ENCODE results near the gene ISYNA1. TPM values are rescaled to one million over a fixed set of nuclear protein-coding genes. Genes with fewer than 3 reads are reported as not detected.

Gene ISYNA1
- total and polyA plus RNA-seq, 4 donors, result 42.1 to 535 (median 71.3) TPM

DNA sequence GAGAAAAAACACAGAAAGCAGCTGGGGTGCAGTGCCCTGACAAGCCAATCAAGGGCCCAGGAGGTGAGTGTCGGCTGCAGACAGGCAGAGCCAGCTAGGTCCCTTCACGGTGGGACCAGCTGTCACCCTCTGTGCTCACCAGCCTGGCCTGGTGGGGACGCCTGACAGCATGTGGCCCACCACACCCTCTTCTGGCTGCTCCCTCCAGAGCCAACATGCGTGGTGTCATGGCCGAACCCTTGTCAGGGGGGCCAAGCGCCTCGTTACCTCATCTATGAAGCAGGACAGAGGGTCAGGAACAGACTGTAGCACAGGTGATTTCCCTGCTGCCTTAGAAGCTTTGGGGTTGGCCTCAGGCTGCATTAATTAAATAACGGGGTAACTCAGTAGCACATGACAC, 40.0 kb upstream of the ISYNA1 start:
- no peaks in the 10 kb centered on the region for H3K36me3 ChIP-seq (ENCODE audit: control insufficient read depth in 1 of 2, insufficient read depth in 2 of 2, low read length in 1 of 2)
- 88 to 89% methylated on average over 8 of the region's 8 CpGs for WGBS, 2 donors
- H3K27ac ChIP-seq (ENCODE audit: low read depth in 1 of 2, low read length in 2 of 2), result no peak overlapping the region
- no peaks in the 10 kb centered on the region for H3K4me1 ChIP-seq (ENCODE audit: control insufficient read depth in 1 of 2, insufficient read depth in 2 of 2, low read length in 2 of 2)
- DNase-seq, result no peak
- no peak for ATAC-seq (ENCODE audit: low FRiP score)
- no peaks in the 10 kb centered on the region for H3K9me3 ChIP-seq (ENCODE audit: control insufficient read depth, low read length)
- H3K4me3 ChIP-seq (ENCODE audit: low read length in 2 of 2), result no peak overlapping the region
- intact Hi-C loops (cut with DNase I), result loop anchor here in 1 of 2 donors (10.0 kb wide), 1 partner anchor 97 kb away; the partner anchor contains the start of gene UBA52
- no peaks in the 10 kb centered on the region for H3K27me3 ChIP-seq (ENCODE audit: control insufficient read depth in 1 of 2, insufficient read depth in 2 of 2, low read length in 1 of 2)

DNA sequence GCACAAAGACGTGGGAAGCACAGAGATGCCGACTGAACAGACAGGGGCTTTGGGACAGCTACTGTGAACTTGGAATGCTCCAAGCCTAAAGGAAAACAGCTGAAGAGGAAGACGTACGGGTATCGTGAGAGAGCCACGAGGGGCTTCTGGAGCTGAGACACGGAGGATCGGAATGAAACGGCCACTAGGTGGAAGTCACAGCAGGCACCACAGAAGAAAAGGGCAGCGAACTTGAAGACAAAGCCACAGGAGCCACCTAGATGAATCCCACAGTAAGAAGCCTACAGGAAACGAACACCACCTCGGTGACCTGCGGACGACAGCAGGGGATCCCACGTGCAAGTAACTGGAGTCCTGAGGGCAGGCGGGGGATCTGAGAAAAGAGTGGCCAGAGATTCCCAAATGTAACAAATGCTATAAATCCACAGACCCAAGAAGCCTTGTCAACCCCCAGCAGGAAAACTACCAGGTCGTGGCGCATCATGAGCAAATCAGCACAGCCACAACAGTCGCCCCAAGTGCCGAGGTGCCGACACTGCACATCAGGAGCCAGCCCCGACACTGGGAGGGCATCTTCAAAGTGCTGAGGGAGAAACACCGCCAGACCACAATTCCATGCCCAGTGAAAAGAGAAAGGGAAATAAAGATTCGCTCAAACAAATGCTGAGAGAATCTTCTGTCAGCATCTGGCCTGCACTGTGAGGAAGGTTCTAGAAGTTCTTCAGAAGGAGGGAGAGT, 39.3 kb upstream of the ISYNA1 start:
- H3K4me1 ChIP-seq (ENCODE audit: control insufficient read depth in 1 of 2, insufficient read depth in 2 of 2, low read length in 2 of 2), result no peaks in the 10 kb centered on the region
- peak in 1 of 2 donors; percentile 62 for DNase-seq
- intact Hi-C loops (cut with DNase I), result loop anchor here in 1 of 2 donors (10.0 kb wide), 1 partner anchor 98 kb away; the partner anchor contains the start of gene UBA52

DNA sequence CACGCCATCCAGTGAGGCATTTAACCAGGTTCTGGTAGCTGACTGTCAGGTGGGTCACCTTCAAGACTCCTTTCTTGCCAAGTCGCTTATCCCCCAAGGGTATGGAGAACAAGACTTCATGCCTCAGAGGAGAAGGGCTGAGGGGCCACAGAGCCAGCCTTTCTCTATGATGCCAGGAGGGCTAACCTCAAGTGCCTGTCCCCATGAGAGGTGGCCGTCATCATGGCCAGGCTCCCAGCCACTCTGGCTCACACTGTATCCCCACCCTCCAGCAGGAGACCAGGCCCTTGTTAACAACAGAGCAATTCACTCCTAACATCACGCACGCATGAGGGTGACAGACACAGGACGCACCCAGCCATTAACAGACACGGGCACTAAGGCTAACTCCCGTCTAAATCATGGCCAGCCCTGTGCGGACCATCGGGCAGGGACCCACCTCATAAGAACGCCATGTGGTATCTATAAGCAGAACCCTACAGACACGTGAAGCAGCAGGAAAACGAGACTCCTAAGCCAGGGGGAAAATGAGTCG, 38.6 kb upstream of the ISYNA1 start:
- Histone ChIP-seq H3K27ac (ENCODE audit: low read depth in 1 of 2, low read length in 2 of 2) (no peak overlapping the region), H3K9me3 (ENCODE audit: control insufficient read depth, low read length) (no peaks in the 10 kb centered on the region), H3K4me1 (ENCODE audit: control insufficient read depth in 1 of 2, insufficient read depth in 2 of 2, low read length in 2 of 2) (no peaks in the 10 kb centered on the region), H3K4me3 (ENCODE audit: low read length in 2 of 2) (no peak overlapping the region), H3K36me3 (ENCODE audit: control insufficient read depth in 1 of 2, insufficient read depth in 2 of 2, low read length in 1 of 2) (no peaks in the 10 kb centered on the region), H3K27me3 (ENCODE audit: control insufficient read depth in 1 of 2, insufficient read depth in 2 of 2, low read length in 1 of 2) (no peaks in the 10 kb centered on the region)
- intact Hi-C loops (cut with DNase I), result loop anchor here in 1 of 2 donors (10.0 kb wide), 1 partner anchor 98 kb away; the partner anchor contains the start of gene UBA52
- ATAC-seq (ENCODE audit: low FRiP score) (no peak), DNase-seq (no peak)
- WGBS, 2 donors, result 86 to 87% methylated on average over 14 of the region's 14 CpGs

More for the DNA sequence above, 39.3 kb upstream of the ISYNA1 start:
- WGBS, 2 donors, result 83 to 84% methylated on average over 24 of the region's 24 CpGs
- Histone ChIP-seq H3K36me3 (ENCODE audit: control insufficient read depth in 1 of 2, insufficient read depth in 2 of 2, low read length in 1 of 2) (no peaks in the 10 kb centered on the region), H3K4me3 (ENCODE audit: low read length in 2 of 2) (no peak overlapping the region), H3K9me3 (ENCODE audit: control insufficient read depth, low read length) (no peaks in the 10 kb centered on the region), H3K27me3 (ENCODE audit: control insufficient read depth in 1 of 2, insufficient read depth in 2 of 2, low read length in 1 of 2) (no peaks in the 10 kb centered on the region), H3K27ac (ENCODE audit: low read depth in 1 of 2, low read length in 2 of 2) (no peak overlapping the region)
- no peak for ATAC-seq (ENCODE audit: low FRiP score)

DNA sequence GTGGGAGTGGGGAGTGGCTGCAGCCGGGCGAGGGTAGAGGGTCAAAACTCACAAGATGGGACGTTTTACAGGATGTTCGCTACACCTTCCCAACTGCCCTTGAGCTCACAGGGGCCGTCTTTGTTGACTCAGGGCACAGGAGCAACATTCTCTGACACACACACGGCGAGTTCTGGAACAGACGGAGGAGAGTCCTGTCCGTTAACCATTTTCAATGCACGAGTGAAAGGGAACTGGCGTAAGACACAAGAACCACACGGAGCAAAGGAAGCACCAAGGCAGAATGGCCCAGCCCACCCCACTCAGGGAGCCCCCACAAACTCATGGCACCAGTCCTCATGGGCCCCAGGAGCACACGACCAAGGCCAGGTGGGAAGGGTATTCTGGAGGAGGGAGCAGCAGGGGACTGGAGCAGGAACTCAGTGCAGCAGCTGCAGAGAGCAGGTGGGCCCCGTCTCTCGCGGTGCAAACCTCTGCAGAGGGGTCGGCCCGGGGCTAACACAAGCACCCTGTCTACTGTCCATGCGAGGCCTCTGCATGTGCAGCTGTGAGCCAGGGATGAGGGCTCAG, 37.9 kb upstream of the ISYNA1 start:
- WGBS, 2 donors, result 72 to 80% methylated on average over 19 of the region's 19 CpGs
- intact Hi-C loops (cut with DNase I), result loop anchor here in 1 of 2 donors (10.0 kb wide), 1 partner anchor 99 kb away; the partner anchor contains the start of gene UBA52
- H3K36me3 ChIP-seq (ENCODE audit: control insufficient read depth in 1 of 2, insufficient read depth in 2 of 2, low read length in 1 of 2), result no peaks in the 10 kb centered on the region
- H3K4me3 ChIP-seq (ENCODE audit: low read length in 2 of 2), result no peak overlapping the region
- no peaks in the 10 kb centered on the region for H3K9me3 ChIP-seq (ENCODE audit: control insufficient read depth, low read length)
- H3K27me3 ChIP-seq (ENCODE audit: control insufficient read depth in 1 of 2, insufficient read depth in 2 of 2, low read length in 1 of 2), result no peaks in the 10 kb centered on the region
- H3K27ac ChIP-seq (ENCODE audit: low read depth in 1 of 2, low read length in 2 of 2), result no peak overlapping the region
- ATAC-seq (ENCODE audit: low FRiP score) (no peak), DNase-seq (no peak)
- no peaks in the 10 kb centered on the region for H3K4me1 ChIP-seq (ENCODE audit: control insufficient read depth in 1 of 2, insufficient read depth in 2 of 2, low read length in 2 of 2)

- H3K4me3 ChIP-seq (ENCODE audit: low read length in 2 of 2), result no peak overlapping the region
- WGBS, 2 donors, result 73 to 77% methylated on average over 5 of the region's 5 CpGs
- no peaks in the 10 kb centered on the region for H3K9me3 ChIP-seq (ENCODE audit: control insufficient read depth, low read length)
- no peaks in the 10 kb centered on the region for H3K4me1 ChIP-seq (ENCODE audit: control insufficient read depth in 1 of 2, insufficient read depth in 2 of 2, low read length in 2 of 2)
- H3K36me3 ChIP-seq (ENCODE audit: control insufficient read depth in 1 of 2, insufficient read depth in 2 of 2, low read length in 1 of 2), result no peaks in the 10 kb centered on the region
- intact Hi-C loops (cut with DNase I), result loop anchor here in 1 of 2 donors (10.0 kb wide), 1 partner anchor 100 kb away; the partner anchor contains the start of gene UBA52
- no peaks in the 10 kb centered on the region for H3K27me3 ChIP-seq (ENCODE audit: control insufficient read depth in 1 of 2, insufficient read depth in 2 of 2, low read length in 1 of 2)
- ATAC-seq (ENCODE audit: low FRiP score), result no peak
- DNase-seq, result no peak
- no peak overlapping the region for H3K27ac ChIP-seq (ENCODE audit: low read depth in 1 of 2, low read length in 2 of 2)
Measured at GRCh38 chr19:18475004-18475453, 37.1 kb upstream of the ISYNA1 start.

- Histone ChIP-seq H3K27ac (ENCODE audit: low read depth in 1 of 2, low read length in 2 of 2) (no peak overlapping the region), H3K36me3 (ENCODE audit: control insufficient read depth in 1 of 2, insufficient read depth in 2 of 2, low read length in 1 of 2) (no peaks in the 10 kb centered on the region), H3K4me3 (ENCODE audit: low read length in 2 of 2) (no peak overlapping the region), H3K4me1 (ENCODE audit: control insufficient read depth in 1 of 2, insufficient read depth in 2 of 2, low read length in 2 of 2) (no peaks in the 10 kb centered on the region), H3K27me3 (ENCODE audit: control insufficient read depth in 1 of 2, insufficient read depth in 2 of 2, low read length in 1 of 2) (no peaks in the 10 kb centered on the region), H3K9me3 (ENCODE audit: control insufficient read depth, low read length) (no peaks in the 10 kb centered on the region)
- no peak for ATAC-seq (ENCODE audit: low FRiP score)
- 91 to 93% methylated on average over 13 of the region's 13 CpGs for WGBS, 2 donors
- DNase-seq, result no peak
- intact Hi-C loops (cut with DNase I), result loop anchor here in 1 of 2 donors (10.0 kb wide), 1 partner anchor 100 kb away; the partner anchor contains the start of gene UBA52
Measured at GRCh38 chr19:18474366-18474887, 36.5 kb upstream of the ISYNA1 start.

DNA sequence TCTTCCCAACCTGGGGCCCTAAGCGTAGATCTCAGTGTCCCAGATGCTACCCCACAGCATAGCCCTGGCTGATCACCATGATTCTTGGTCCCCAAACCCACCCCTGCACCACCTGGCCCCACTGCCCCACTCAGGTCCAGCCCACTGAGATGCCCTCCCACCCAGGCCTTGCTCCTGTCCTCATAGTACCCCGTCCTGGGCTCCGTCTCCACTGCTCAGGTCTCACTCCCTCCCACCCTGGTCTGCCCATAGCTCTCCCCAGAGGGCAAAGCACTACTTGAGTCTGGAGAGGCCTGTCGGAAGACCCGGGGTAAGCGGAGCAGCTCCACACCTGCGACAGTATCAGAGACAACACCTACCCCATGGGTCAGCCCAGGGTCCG, 35.8 kb upstream of the ISYNA1 start:
- Histone ChIP-seq H3K4me3 (ENCODE audit: low read length in 2 of 2) (no peak overlapping the region), H3K4me1 (ENCODE audit: control insufficient read depth in 1 of 2, insufficient read depth in 2 of 2, low read length in 2 of 2) (no peaks in the 10 kb centered on the region), H3K36me3 (ENCODE audit: control insufficient read depth in 1 of 2, insufficient read depth in 2 of 2, low read length in 1 of 2) (no peaks in the 10 kb centered on the region), H3K9me3 (ENCODE audit: control insufficient read depth, low read length) (no peaks in the 10 kb centered on the region), H3K27ac (ENCODE audit: low read depth in 1 of 2, low read length in 2 of 2) (no peak overlapping the region), H3K27me3 (ENCODE audit: control insufficient read depth in 1 of 2, insufficient read depth in 2 of 2, low read length in 1 of 2) (no peaks in the 10 kb centered on the region)
- DNase-seq (no peak), ATAC-seq (ENCODE audit: low FRiP score) (no peak)
- intact Hi-C loops (cut with DNase I), result loop anchor here in 1 of 2 donors (10.0 kb wide), 1 partner anchor 101 kb away; the partner anchor contains the start of gene UBA52
- 85 to 86% methylated on average over 8 of the region's 8 CpGs for WGBS, 2 donors

DNA sequence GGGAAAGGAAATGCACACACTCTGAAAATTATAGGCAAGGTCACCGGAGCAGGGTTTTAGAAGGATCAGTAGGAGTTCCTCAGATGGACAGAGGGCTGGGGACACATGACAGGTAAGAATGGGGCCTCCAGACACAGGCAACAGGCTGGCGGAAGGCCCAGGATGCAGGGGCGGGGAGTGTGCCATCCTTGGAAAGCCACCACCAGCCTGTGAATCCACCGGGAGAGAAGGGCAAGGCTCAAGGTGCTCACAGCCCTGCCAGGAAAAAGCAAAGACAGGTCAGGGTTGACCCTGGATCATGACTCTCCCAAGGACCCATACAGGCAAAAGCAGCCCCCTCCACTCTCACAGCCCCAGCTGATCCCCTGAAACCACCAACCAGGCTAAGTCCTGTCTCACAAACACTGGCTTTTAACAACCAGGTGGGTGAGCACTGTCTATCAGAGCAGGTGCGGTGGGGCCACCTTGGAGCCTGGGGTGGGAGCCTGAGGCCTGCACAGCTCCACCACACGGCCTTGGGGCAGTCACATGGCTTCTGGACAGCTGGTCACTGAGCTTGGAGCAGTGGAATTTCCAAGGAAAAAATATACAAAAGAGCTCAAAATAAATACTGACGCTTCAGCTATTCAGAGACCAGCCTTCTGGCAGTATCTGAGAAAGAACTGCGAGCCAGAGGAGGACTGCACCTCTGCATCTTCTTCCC, 35.2 kb upstream of the ISYNA1 start:
- Histone ChIP-seq H3K4me3 (ENCODE audit: low read length in 2 of 2) (no peak overlapping the region), H3K27ac (ENCODE audit: low read depth in 1 of 2, low read length in 2 of 2) (no peak overlapping the region), H3K9me3 (ENCODE audit: control insufficient read depth, low read length) (no peaks in the 10 kb centered on the region), H3K27me3 (ENCODE audit: control insufficient read depth in 1 of 2, insufficient read depth in 2 of 2, low read length in 1 of 2) (no peaks in the 10 kb centered on the region), H3K4me1 (ENCODE audit: control insufficient read depth in 1 of 2, insufficient read depth in 2 of 2, low read length in 2 of 2) (no peaks in the 10 kb centered on the region), H3K36me3 (ENCODE audit: control insufficient read depth in 1 of 2, insufficient read depth in 2 of 2, low read length in 1 of 2) (no peaks in the 10 kb centered on the region)
- intact Hi-C loops (cut with DNase I), result loop anchor here in 1 of 2 donors (10.0 kb wide), 1 partner anchor 102 kb away; the partner anchor contains the start of gene UBA52
- ATAC-seq (ENCODE audit: low FRiP score), result no peak
- no peak for DNase-seq
- WGBS, 2 donors, result 51% methylated on average over 8 of the region's 8 CpGs

All from aorta (tissue), 5 donors.